Activated B cell treated with CpG ODN at 0.5 μM for 24 hours (primary cell): Measurements from ENCODE around the gene CEP78. TPM values are rescaled to one million over a fixed set of nuclear protein-coding genes. Genes with fewer than 3 reads are reported as not detected.

Source experiments
- ATAC-seq: fragments of 200-7000 bp; cut with Tn5 transposase; one replicate; pipeline ENCODE4 v1.10.0; 2021; ENCODE audit warnings: low read depth, mild to moderate bottlenecking, moderate library complexity
- CTCF ChIA-PET: fragments of 350-600 bp; sonication (Branson Sonifier 250); formaldehyde crosslinking; loops from one replicate; lab custom pipeline; 2021; ENCODE audit warnings: antibody characterized with exemption; lab: Charles Lee
- POLR2A ChIA-PET: fragments of 350-600 bp; sonication (Branson Sonifier 250); formaldehyde crosslinking; loops from one replicate; lab custom pipeline; 2021; ENCODE audit warnings: antibody characterized with exemption; lab: Charles Lee
- DNase-seq: peaks from one replicate; pipeline ENCODE4 v3.0.0; 2022
- H3K27ac Mint-ChIP-seq: one replicate; pipeline ENCODE4 v1.8.0; 2020; ENCODE audit warnings: mixed read lengths
- H3K27me3 Mint-ChIP-seq: one replicate; pipeline ENCODE4 v1.8.0; 2021; ENCODE audit warnings: mixed read lengths
- H3K36me3 Mint-ChIP-seq: one replicate; pipeline ENCODE4 v1.8.0; 2021; ENCODE audit warnings: low read depth, mixed read lengths
- H3K4me1 Mint-ChIP-seq: one replicate; pipeline ENCODE4 v1.8.0; 2021; ENCODE audit warnings: mixed read lengths
- H3K4me3 Mint-ChIP-seq: one replicate; pipeline ENCODE4 v1.8.0; 2020; ENCODE audit warnings: mild to moderate bottlenecking, mixed read lengths
- H3K9me3 Mint-ChIP-seq: one replicate; pipeline ENCODE4 v1.8.0; 2020; ENCODE audit warnings: mixed read lengths
- intact Hi-C: fragments of 100-400 bp; cut with micrococcal nuclease; formaldehyde crosslinking; loops from one replicate; pipeline ENCODE4 v1.15.1; 2024
- total RNA-seq: library from RNA; stranded (reverse); gene quantifications from 2 replicates; pipeline ENCODE4 v1.2.3, GENCODE V29; 2022
- TF ChIP-seq, protein P1 (sequence below): fragments of 200-600 bp; IDR thresholded peaks from one replicate; pipeline ENCODE4 v1.8.0; 2022; ENCODE audit warnings: antibody characterized with exemption, mild to moderate bottlenecking

CEP78 gene
- total RNA-seq, 1 donor from 2014 or later = 18.1 TPM

DNA sequence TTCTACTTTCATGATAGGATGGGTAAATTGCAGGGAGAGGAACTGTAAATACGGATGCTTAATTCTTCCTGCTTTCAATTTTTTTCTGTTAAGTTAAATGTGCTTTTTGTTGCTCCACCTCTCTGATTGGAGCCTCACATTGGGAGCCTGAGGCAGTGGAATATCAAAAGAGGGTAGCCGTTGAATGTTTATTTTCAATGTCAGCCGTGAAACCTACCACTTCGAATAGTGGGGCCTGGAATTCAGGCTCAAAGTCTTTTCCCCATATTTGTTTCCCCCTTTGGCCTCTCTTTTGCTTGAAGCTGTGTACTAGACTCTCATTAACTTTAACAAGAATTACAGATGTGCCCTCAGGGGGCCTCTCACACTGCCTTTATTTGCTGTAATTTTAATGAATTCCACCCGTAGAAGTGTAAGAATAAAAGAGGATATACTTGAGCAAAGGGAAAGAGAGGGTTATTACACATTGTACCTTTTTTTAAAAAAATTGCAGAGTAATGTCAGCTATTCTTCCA, 90.0 kb downstream of the CEP78 start:
- no peak overlapping the region for H3K27ac Mint-ChIP-seq
- no peak overlapping the region for H3K4me3 Mint-ChIP-seq
- POLR2A ChIA-PET = no interaction called here
- no peak for DNase-seq
- no peak for ATAC-seq
- intact Hi-C loops = no loop called here
- TF ChIP-seq, protein P1, sequence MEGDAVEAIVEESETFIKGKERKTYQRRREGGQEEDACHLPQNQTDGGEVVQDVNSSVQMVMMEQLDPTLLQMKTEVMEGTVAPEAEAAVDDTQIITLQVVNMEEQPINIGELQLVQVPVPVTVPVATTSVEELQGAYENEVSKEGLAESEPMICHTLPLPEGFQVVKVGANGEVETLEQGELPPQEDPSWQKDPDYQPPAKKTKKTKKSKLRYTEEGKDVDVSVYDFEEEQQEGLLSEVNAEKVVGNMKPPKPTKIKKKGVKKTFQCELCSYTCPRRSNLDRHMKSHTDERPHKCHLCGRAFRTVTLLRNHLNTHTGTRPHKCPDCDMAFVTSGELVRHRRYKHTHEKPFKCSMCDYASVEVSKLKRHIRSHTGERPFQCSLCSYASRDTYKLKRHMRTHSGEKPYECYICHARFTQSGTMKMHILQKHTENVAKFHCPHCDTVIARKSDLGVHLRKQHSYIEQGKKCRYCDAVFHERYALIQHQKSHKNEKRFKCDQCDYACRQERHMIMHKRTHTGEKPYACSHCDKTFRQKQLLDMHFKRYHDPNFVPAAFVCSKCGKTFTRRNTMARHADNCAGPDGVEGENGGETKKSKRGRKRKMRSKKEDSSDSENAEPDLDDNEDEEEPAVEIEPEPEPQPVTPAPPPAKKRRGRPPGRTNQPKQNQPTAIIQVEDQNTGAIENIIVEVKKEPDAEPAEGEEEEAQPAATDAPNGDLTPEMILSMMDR = no peak
- CTCF ChIA-PET = no interaction called here
- H3K9me3 Mint-ChIP-seq = no peaks in the 10 kb centered on the region
- H3K4me1 Mint-ChIP-seq = no peaks in the 10 kb centered on the region
- no peaks in the 10 kb centered on the region for H3K27me3 Mint-ChIP-seq
- H3K36me3 Mint-ChIP-seq = peaks cover 26% of the 10 kb centered on the region

DNA sequence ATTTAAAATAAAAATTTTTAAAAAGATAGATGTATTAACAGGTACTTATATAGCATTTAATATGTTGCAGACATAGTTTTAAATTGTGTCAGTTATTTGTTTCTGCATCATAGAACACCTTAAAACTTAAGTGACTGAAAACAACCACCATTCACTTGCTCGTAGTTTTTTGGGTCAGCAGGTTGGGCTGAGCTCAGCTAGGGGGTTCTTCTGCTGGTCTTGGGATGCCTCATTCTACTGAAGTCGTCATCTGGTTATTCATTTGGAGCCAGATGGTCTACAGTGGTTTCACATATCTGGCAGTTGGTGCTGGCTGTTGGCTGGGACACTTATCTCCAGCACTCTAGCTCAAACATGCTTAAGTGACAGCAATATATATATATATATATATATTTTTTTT, 90.7 kb downstream of the CEP78 start:
- POLR2A ChIA-PET = no interaction called here
- Mint-ChIP-seq H3K9me3 (no peaks in the 10 kb centered on the region), H3K4me1 (no peaks in the 10 kb centered on the region), H3K4me3 (no peak overlapping the region), H3K36me3 (peaks cover 26% of the 10 kb centered on the region), H3K27ac (no peak overlapping the region), H3K27me3 (no peaks in the 10 kb centered on the region)
- TF ChIP-seq, protein P1 = no peak
- intact Hi-C loops = no loop called here
- CTCF ChIA-PET = no interaction called here
- no peak for DNase-seq
- no peak for ATAC-seq

Other genes with a start within 250 kb of the CEP78 start
- gene GNAQ, start 204.3 kb upstream of the CEP78 start, total RNA-seq = 0.20 and 0.64 TPM in 2 replicates
- 58.3 and 59.4 TPM in 2 replicates for gene PSAT1, start 61.0 kb downstream of the CEP78 start, total RNA-seq